DND-41 (cell line): ENCODE data around the gene PHLDB2.

Experiments used
- ATAC-seq: fragments of 200-7000 bp; cut with Tn5 transposase; 3 replicates; pipeline ENCODE4 v1.9.1; 2021; ENCODE audit warnings: low read depth; ENCODE audit not compliant: insufficient read depth
- DNase-seq: peaks from one replicate; pipeline ENCODE4 v3.0.0-alpha.2; 2020
- H2AFZ ChIP-seq: 2 replicates; pipeline ENCODE4 v1.6.0; 2012; ENCODE audit warnings: low read depth, low read length
- H3K27ac ChIP-seq: 2 replicates; pipeline ENCODE4 v1.5.1; 2012; ENCODE audit warnings: low read length, inconsistent platforms
- H3K27me3 ChIP-seq: fragments of 200-600 bp; sonication (generic); 2 replicates; pipeline ENCODE4 v1.6.0; 2012; ENCODE audit warnings: low read length, mild to moderate bottlenecking, inconsistent platforms; ENCODE audit not compliant: insufficient read depth, poor library complexity
- H3K36me3 ChIP-seq: 2 replicates; pipeline ENCODE4 v1.5.1; 2012; ENCODE audit warnings: low read length, inconsistent platforms; ENCODE audit not compliant: insufficient read depth
- H3K4me1 ChIP-seq: 2 replicates; pipeline ENCODE4 v1.5.1; 2012; ENCODE audit warnings: mild to moderate bottlenecking, low read length; ENCODE audit not compliant: insufficient read depth
- H3K4me2 ChIP-seq: 2 replicates; pipeline ENCODE4 v1.6.0; 2012; ENCODE audit warnings: mild to moderate bottlenecking, moderate library complexity, low read length, inconsistent platforms; ENCODE audit not compliant: insufficient read depth
- H3K4me3 ChIP-seq, 2 experiments: fragments of 200-600 bp in 1 of 2; shearing (Covaris generic) in 1 of 2; 2 replicates each; pipeline ENCODE4 v1.5.1; 2012 to 2016; ENCODE audit warnings: inconsistent platforms in 2 of 2, low read length in 2 of 2, mild to moderate bottlenecking in 2 of 2, low read depth in 1 of 2, moderate library complexity in 1 of 2
- H3K79me2 ChIP-seq: 2 replicates; pipeline ENCODE4 v1.6.0; 2012; ENCODE audit warnings: low read length, inconsistent platforms; ENCODE audit not compliant: insufficient read depth
- H3K9ac ChIP-seq: 2 replicates; pipeline ENCODE4 v1.6.0; 2012; ENCODE audit warnings: low read depth, mild to moderate bottlenecking, inconsistent platforms, low read length, moderate library complexity
- H3K9me3 ChIP-seq: 2 replicates; pipeline ENCODE4 v1.5.1; 2012; ENCODE audit warnings: low read length, moderate library complexity, mild to moderate bottlenecking, inconsistent platforms; ENCODE audit not compliant: insufficient read depth, severe bottlenecking
- H4K20me1 ChIP-seq: 2 replicates; pipeline ENCODE4 v1.6.0; 2012; ENCODE audit warnings: low read length; ENCODE audit not compliant: insufficient read depth
- EZH2 ChIP-seq: IDR thresholded peaks from 3 replicates; pipeline ENCODE4 v1.6.1; 2012; ENCODE audit warnings: borderline replicate concordance, low read depth, mild to moderate bottlenecking, moderate library complexity, low read length, inconsistent platforms; ENCODE audit not compliant: severe bottlenecking
- TF ChIP-seq, protein P1 (sequence below): IDR thresholded peaks from 2 replicates; pipeline ENCODE4 v1.5.1; 2012; ENCODE audit warnings: borderline replicate concordance, low read length, moderate library complexity, mild to moderate bottlenecking; ENCODE audit not compliant: poor library complexity, severe bottlenecking; ENCODE audit errors: extremely low read depth

The PHLDB2 gene

GRCh38 chr3:111885578-111885977 lies 26.5 kb downstream of the PHLDB2 start:
- no peak overlapping the region for H3K9ac ChIP-seq
- no peak for DNase-seq
- TF ChIP-seq, protein P1, sequence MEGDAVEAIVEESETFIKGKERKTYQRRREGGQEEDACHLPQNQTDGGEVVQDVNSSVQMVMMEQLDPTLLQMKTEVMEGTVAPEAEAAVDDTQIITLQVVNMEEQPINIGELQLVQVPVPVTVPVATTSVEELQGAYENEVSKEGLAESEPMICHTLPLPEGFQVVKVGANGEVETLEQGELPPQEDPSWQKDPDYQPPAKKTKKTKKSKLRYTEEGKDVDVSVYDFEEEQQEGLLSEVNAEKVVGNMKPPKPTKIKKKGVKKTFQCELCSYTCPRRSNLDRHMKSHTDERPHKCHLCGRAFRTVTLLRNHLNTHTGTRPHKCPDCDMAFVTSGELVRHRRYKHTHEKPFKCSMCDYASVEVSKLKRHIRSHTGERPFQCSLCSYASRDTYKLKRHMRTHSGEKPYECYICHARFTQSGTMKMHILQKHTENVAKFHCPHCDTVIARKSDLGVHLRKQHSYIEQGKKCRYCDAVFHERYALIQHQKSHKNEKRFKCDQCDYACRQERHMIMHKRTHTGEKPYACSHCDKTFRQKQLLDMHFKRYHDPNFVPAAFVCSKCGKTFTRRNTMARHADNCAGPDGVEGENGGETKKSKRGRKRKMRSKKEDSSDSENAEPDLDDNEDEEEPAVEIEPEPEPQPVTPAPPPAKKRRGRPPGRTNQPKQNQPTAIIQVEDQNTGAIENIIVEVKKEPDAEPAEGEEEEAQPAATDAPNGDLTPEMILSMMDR: no peak
- TF ChIP-seq EZH2: no peak
- H3K9me3 ChIP-seq: no peaks in the 10 kb centered on the region
- H4K20me1 ChIP-seq: no peaks in the 10 kb centered on the region
- no peak overlapping the region for H2AFZ ChIP-seq
- H3K4me1 ChIP-seq: no peaks in the 10 kb centered on the region
- no peak overlapping the region for H3K27ac ChIP-seq
- H3K79me2 ChIP-seq: no peaks in the 10 kb centered on the region
- H3K27me3 ChIP-seq: no peaks in the 10 kb centered on the region
- no peak for ATAC-seq
- no peaks in the 10 kb centered on the region for H3K36me3 ChIP-seq
- no peak overlapping the region for H3K4me3 ChIP-seq
- no peak overlapping the region for H3K4me2 ChIP-seq

DNA sequence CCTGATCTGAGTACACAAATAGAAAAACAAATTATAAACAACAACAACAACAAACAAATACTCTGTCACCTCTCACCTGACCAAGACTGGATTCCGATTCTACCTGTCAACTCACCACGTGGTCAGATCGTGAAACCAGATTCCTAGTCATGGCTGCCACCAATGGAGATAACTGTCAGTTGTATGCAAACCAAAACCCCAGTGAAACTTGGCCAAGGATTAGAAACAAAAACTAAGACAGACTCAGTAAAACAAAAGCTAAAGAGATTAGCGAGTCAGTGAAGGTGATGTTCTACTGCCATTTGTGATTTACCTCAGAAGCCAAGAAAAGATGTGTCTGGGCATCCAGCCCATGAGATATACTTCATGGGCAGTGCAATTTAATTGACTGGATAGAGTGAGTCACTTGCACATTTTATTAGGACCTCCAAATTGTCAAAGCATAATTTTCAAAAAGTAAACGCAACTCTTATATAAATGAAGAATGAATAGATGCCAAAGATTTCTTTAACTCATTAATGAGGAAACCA lies 31.1 kb downstream of the PHLDB2 start:
- no peak overlapping the region for H3K4me3 ChIP-seq
- ATAC-seq (no peak), DNase-seq (no peak)
- no peaks in the 10 kb centered on the region for H3K79me2 ChIP-seq
- no peaks in the 10 kb centered on the region for H4K20me1 ChIP-seq
- no peak overlapping the region for H3K27ac ChIP-seq
- no peaks in the 10 kb centered on the region for H3K4me1 ChIP-seq
- H3K27me3 ChIP-seq: no peaks in the 10 kb centered on the region
- H3K9ac ChIP-seq: no peak overlapping the region
- no peak for TF ChIP-seq EZH2
- TF ChIP-seq, protein P1: no peak
- no peaks in the 10 kb centered on the region for H3K9me3 ChIP-seq
- H2AFZ ChIP-seq: no peak overlapping the region
- H3K4me2 ChIP-seq: no peak overlapping the region
- H3K36me3 ChIP-seq: no peaks in the 10 kb centered on the region

DNA sequence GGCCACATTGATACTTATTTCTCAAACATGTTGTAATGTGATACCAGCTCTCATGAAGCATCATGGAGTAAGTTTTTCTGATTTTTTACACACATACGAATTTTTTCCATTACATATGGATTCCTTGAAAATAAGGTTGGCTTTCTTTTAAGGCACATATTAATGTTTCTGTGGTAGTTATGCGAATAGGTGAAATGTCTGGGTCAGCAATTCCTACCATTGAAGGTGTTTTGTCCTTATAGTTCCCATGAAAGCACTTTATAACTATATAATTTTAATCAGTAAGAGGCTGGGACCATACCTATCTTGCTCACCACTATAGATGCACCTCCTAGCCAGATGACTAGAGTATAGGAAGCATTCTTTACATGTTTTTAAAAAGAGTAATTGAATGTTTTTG lies 33.0 kb downstream of the PHLDB2 start:
- Histone ChIP-seq H3K4me3 (no peak overlapping the region), H2AFZ (no peak overlapping the region), H3K79me2 (no peaks in the 10 kb centered on the region), H3K4me1 (no peaks in the 10 kb centered on the region), H3K27me3 (no peaks in the 10 kb centered on the region), H3K36me3 (no peaks in the 10 kb centered on the region), H4K20me1 (no peaks in the 10 kb centered on the region), H3K4me2 (no peak overlapping the region), H3K9me3 (no peaks in the 10 kb centered on the region), H3K27ac (no peak overlapping the region), H3K9ac (no peak overlapping the region)
- TF ChIP-seq EZH2: no peak
- TF ChIP-seq, protein P1: no peak
- DNase-seq (no peak), ATAC-seq (no peak)

DNA sequence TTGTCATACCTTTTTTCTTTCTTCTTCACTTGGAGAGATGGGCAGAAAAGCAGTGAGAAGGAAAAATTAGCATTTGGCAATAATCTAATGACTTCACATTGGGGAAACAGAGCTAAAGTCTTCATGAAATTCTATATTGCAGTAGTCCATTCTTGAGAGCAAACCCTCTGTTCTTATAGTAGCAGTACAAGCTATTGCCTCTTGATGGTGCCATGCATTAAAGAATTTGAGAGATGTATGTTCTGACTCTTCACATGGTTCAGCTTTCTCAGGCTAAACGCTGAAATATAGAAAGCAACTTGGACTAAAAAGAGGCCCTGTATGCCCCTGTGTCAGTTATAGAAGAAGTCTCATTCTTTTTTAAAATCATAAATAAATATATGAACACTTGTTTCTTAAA lies 36.0 kb downstream of the PHLDB2 start:
- Histone ChIP-seq H3K4me3 (no peak overlapping the region), H3K79me2 (no peaks in the 10 kb centered on the region), H3K9ac (no peak overlapping the region), H3K9me3 (no peaks in the 10 kb centered on the region), H3K4me1 (no peaks in the 10 kb centered on the region), H3K27ac (no peak overlapping the region), H4K20me1 (no peaks in the 10 kb centered on the region), H2AFZ (no peak overlapping the region), H3K36me3 (no peaks in the 10 kb centered on the region), H3K4me2 (no peak overlapping the region), H3K27me3 (no peaks in the 10 kb centered on the region)
- TF ChIP-seq EZH2: no peak
- TF ChIP-seq, protein P1: peak; percentile 34
- DNase-seq: no peak
- ATAC-seq: no peak; the same call in 2 of the 3 replicates
